ENCODE data around the gene PRKACB.

- TF ChIP-seq CTCF (IDR thresholded peaks at IDR 0.05) (no peak), POLR2AphosphoS5 (IDR thresholded peaks at IDR 0.05; ENCODE audit: insufficient read depth in 1 of 2, low read depth in 1 of 2) (no peak), POLR2A (IDR thresholded peaks at IDR 0.05) (no peak)
Measured at GRCh38 chr1:84264961-84265360, 120.9 kb downstream of the PRKACB start.
